Inflammatory macrophage (primary cell): ENCODE measurements around the gene DISC1.
"Not testable (repeated sequence)": the region's sequence is repeated elsewhere in the genome, so short reads cannot be mapped to it uniquely, and the experiment has no call there.

Experiments
- DNase-seq, 2 donors: peaks; one replicate each; pipeline ENCODE4 v3.0.0-alpha.2; 2020 to 2022

The DISC1 gene

DNA sequence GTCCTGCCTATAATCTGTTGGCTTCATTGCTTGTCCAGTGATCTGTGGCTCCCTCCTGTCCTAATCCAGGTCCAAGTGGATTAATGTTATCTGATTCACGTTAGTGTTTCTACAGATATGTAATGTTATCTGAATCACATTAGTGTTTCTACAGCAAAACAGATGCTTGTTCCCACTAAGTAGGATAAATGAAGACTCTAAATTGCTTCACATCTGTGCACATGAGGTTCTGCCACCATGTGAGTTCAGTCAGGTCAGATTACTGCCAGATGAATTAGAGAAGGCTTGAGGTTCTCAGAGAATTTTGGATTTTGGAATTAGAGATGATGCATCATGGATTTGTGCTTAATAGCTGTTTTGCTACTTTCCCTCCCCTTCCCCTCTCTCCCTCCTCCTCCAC, 13.2 kb downstream of the DISC1 start:
- no peak for DNase-seq

DNA sequence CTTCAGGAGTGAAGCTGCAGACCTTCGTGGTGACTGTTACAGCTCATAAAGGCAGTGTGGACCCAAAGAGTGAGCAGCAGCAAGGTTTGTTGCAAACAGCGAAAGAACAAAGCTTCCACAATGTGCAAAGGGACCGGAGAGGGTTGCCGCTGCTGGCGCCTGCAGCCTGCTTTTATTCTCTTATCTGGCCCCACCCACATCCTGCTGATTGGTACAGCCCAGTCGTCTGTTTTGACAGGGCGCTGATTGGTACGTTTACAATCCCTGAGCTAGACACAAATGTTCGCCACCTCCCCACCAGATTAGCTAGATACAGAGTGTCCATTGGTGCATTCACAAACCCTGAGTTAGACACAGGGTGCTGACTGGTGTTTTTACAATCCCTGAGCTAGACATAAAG, 14.9 kb downstream of the DISC1 start:
- not testable (repeated sequence) for DNase-seq

DNA sequence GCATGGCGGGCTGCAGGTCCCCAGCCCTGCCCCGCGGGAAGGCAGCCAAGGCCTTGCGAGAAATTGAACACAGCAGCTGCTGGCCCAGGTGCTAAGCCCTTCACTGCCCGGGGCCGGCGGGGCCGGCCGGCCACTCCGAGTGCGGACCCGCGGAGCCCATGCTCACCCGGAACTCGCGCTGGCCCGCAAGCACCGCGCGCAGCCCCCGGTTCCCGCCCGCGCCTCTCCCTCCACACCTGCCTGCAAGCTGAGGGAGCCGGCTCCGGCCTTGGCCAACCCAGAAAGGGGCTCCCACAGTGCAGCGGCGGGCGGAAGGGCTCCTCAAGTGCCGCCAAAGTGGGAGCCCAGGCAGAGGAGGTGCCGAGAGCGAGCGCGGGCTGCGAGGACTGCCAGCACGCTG, 15.5 kb downstream of the DISC1 start:
- not testable (repeated sequence) for DNase-seq

DNA sequence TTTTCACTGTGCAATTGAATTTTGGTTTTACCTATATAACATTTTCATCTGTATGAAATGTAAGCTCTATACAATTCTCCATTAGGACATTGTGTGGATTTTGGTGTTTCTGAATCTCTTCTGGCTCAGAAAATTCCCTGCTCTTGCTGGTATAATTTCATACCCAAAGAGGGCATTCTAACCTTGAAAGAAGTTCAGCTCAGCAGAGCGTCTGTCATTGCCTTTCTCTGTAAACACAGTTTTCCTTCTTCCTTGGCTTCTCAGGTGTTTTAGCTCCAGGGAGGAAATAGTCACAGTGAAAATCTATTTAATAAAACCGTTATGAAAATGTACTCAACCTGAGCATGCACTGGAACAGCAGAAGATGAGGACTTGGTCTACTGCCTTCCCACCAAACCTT, 16.0 kb downstream of the DISC1 start:
- no peak for DNase-seq

DNA sequence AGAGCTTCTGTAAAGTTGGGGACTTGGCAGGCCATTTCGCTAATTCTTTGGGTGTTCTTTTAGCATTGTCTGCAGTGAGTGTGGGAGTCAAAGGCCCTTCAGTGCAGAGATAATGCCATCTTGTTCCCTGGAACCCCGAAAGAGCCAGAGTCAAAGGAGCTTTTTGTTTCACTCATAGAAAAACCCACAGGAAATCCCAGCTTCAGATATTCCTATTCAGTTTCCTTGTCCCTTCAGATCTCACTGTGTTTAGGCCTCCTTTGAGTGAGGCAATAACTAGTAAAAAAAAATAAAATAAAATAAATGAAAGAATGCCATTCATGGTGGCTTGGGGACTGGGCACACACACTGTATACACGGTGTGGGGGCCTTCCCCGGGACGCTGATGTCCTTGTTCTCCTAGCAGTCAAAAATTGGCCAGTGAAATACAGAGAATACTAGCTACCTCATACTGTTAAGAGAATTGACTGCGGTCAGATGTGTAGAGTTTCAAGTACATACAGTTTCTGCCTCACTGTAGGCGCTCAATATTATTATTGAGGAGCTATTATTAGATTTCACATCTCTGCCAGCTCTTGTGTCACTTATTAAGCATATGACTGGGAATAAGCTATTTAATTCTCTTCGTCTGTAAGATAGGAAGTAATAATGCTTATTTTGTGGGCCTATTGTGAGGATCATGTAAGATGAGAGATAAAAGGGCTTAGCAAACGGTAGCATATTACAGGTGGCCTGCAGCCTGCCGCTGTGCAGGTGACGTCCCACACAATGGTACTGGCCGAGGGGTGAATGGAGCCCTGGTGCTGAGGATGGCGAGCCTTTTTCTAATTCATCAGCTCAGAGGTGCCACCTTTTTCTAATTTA, 16.7 kb downstream of the DISC1 start:
- no peak for DNase-seq

DNA sequence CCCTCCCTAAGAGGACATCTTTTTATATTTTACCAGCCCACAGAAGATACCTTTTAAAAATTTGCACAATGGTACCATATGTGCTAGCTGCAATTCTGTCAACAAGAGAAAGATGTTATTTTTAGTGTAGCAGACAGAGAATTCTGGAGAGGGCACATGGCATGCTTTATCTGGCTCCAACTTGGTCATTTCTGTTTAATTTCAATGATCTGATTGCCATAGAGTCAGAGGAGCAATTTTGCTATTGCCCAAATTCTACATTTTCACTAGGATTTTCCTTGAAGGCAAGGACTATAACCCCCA, 17.3 kb downstream of the DISC1 start:
- DNase-seq = no peak

DNA sequence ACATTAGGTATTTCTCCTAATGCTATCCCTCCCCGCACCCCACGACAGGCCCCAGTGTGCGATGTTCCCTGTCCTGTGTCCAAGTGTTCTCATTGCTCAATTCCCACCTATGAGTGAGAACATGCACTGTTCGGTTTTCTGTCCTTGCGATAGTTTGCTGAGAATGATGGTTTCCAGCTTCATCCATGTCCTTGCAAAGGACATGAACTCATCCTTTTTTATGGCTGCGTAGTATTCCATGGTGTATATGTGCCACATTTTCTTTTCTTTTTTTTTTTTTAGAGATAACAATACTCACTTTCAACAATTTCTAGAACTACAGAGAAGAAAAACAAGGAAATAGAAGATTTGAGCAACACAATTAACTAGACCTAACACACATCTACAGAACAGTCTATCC, 19.0 kb downstream of the DISC1 start:
- DNase-seq = not testable (repeated sequence)

DNA sequence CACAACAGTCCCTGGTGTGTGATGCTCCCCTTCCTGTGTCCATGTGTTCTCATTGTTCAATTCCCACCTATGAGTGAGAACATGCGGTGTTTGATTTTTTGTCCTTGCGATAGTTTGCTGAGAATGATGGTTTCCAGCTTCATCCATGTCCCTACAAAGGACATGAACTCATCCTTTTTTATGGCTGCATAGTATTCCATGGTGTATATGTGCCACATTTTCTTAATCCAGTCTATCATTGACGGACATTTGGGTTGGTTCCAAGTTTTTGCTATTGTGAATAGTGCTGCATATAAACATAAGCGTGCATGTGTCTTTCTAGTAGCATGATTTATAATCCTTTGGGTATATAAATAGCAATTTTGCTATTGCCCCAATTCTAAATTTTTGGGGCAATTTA, 19.6 kb downstream of the DISC1 start:
- not testable (repeated sequence) for DNase-seq

DNA sequence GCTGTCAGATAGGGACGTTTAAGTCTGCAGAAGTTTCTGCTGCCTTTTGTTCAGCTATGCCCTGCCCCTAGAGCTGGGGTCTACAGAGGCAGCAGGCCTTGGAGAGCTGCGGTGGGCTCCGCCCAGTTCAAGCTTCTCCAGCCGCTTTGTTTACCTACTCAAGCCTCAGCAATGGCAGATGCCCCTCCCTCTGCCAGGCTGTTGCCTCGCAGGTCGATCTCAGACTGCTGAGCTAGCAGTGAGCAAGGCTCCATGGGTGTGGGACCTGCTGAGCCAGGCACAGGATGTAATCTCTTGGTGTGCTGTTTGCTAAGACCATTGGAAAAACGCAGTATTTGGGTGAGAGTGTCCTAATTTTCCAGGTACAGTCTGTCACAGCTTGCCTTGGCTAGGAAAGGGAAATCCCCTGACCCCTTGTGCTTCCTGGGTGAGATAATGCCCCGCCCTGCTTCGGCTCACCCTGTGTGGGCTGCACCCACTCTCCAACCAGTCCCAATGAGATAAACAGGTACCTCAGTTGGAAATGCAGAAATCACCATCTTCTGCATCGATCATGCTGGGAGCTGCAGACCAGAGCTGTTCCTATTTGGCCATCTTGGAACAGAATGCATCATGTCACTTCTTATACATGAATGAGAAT, 25.2 kb downstream of the DISC1 start:
- peak in 1 of 2 donors; percentile 35 for DNase-seq

DNA sequence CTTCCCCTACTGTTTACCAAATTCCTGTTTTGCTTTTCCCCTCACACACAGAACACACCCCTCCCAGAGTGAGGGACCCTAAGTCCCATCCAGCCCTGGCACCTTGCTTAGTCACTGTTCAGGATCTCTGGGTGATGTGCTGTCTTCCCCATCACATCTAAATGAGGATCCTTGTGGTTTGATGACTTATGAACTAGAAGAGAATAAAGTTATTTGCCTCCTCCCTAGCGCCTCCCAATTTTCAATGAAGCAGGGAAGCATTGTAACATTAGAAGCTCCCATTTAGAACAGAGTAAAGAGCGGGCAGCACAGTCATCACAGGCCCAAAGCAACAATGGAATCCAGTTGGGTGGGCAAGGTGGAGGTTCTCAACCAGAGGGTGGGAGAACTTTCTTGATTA, 27.0 kb downstream of the DISC1 start:
- no peak for DNase-seq

DNA sequence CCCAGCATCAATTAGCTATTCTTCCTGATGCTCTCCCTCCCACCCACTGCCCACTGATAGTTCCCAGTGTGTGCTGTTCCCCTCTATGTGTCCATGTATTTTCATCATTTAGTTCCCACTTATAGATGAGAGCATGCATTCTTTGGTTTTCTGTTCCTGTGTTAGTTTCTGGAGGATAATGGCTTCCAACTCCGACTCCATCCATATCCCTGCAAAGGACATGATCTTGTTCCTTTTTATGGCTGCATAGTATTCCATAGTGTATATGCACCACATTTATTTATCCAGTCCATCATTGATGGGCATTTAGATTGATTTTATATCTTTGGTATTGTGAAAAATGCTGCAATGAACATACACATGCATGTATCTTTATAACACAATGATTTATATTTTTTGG, 30.2 kb downstream of the DISC1 start:
- no peak for DNase-seq

DNA sequence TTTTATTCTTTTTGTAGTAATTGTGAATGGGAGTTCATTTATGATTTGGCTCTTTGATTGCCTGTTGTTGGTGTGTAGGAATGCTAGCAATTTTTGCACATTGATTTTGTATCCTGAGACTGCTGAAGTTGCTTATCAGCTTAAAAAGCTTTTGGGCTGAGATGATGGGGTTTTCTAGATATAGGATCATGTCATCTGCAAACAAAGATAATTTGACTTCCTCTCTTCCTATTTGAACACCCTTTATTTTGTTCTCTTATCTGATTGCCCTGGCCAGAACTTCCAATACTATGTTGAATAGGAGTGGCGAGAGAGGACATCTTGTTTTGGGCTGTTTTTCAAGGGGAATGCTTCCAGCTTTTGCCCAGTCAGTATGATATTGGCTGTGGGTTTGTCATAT, 31.6 kb downstream of the DISC1 start:
- not testable (repeated sequence) for DNase-seq

DNA sequence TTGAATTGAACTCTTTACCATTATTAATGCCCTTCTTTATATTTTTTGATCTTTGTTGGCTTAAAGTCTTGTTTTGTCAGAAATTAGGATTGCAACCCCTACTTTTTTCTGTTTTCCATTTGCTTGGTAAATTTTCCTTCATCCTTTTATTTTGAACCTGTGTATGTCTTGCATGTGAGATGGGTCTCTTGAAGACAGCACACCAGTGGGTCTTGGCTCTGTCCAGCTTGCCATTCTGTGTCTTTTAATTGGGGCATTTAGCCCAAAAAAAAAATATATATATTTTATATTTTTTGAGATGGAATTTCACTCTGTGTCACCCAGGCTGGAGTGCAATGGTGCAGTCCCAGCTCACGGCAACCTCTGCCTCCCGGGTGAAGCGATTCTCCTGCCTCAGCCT, 33.6 kb downstream of the DISC1 start:
- no peak for DNase-seq

DNA sequence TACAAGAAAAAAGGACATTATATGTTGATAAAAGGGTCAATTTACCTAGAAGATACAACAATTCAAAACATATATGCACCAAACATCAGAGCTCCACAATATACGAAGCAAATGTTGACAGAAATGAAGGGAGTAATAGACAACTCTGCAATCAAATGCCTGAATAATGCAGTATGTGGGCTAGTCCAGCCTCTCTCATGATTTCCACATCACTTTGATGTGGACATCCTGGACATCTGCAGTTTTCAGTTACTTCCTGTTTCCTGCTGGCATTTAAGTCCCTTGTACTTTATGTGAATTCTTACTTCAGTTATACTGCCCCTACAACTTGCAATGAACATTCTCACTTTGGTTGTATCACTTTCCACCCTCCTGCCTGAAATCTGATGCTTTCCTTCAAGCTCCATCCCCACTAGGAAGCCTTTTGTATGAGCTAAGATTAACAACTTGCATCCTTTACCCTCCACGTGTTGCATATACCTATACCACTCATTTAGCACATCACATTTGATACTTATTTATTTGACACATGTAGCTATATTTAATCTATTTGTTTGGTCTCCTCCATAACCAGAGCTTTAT, 36.7 kb downstream of the DISC1 start:
- DNase-seq = peak; percentile 88 to 93

DNA sequence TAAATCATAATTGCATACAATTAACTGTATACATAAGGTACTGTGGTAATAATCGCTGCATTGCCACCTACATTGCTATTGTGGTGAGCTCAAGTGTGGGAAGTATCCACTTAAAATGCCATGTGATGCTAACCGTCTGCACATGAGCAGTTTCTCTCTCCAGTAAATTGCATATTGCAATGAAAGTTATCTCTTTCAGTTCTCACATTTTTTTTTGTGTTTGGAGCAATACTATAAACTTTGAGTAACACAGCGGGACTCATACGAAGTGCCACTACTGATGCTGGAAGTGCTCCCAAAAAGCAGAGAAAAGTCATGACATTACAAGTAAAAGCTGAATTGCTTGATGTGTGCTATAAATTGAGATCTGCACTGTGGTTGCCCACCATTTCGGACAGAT, 38.5 kb downstream of the DISC1 start:
- DNase-seq = peak; percentile 79 to 82

DNA sequence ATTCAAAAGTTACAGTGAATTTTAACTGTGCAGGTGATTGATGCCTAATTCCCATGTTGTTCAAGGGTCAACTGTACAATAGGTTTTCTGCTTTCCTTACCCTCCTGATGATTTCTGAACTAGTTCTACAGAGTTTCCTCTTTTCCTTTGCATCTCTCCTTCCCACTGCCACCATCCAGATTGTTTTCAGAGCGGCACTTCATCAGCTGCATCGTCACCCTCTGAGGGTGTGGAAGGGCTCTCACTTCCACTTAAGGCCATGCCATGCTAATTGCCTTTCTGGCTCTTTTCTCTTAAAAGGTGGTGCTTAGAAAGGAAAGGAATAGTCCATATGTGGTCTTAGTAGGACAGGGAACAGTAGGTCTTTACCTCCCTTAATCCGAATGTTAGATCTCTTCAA, 39.1 kb downstream of the DISC1 start:
- peak; percentile 54 to 60 for DNase-seq

DNA sequence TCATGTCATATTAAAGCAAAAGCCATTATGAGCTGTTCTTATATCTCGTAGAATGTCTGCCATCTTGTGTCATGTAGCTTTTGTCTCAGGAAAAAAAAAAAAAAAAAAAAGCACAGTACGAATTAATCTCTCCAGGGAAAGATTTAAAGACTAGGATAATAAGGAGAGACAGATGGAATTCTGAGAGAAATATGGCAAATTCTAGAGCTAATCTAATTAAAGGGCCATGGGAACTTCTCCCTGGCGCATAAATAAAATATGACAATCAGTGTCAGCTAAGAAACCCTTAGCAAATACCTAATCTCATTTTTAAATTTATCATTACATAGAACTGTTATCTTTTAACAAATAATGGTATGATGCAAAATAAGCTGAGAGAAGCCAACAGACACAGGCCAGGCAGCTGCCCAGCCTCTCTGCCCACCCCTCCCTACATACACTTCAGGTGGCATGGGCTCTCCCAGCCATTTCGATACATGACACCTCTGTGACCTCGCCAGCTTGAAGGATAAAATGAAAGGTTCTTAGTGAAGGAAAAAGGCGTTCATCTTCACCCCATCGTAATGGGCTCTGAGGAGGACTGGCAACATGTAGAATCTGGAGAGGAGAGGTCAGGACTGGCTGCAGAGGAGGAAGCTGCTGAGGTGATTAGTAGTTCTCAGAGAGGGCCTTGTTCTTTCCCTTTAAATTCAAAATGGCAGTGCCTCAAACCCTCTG, 39.8 kb downstream of the DISC1 start:
- DNase-seq = no peak

DNA sequence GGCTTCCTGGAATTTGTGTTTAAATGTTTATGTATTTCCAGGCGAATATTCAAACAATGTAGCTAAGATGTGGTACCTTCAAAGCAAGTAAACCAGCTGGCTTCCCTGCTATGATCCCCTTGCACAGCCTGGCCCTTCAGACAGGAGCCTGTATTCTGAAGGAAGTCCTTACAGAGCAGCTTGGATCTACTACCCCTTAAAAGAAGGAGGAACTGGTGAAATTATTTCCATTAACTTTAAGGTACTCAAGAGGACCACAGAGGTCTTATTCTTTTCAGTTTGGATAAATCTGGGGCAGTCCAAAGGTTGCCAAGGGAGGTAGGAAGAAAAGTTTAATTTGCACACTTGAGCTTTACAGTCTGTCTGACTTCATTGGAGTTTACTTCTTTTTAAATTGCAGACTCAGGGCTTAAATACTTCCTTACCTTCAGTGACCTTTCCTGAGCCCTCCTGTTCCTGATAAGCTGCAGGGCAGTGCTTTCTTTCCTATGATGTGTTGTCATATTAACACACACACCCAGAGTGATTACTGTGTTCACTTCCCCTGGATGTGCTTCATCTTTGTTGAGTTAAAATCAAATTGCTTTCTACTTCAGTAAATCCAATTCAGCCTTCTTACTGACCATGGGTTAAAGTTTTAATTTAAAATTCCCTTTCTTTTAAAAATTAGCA, 40.5 kb downstream of the DISC1 start:
- no peak for DNase-seq

DNA sequence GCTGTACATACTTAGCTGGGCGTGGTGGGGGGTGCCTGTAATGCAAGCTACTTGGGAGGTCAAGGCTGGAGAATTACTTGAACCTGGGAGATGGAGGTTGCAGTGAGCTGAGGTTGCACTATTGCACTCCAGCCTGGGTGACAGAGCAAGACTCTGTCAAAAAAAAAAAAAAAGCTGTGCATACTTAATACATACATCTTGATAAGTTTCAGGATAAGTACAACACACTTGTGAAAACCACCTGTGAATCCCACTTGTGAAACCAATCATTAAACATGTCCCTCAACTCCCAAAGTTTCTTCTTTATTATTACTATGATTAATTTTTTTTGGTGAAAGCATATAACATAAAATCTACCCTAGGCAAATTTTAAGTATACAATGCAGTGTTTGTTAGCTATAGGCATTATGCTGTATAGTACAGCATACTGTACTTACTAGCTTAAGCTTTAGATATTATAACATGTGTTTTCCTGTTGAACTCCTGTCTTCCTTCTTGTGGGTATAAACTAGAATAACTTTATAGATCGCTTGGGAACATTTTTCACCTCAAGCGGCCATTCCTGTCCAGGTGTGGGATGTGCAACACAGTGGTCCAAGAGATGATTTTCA, 41.4 kb downstream of the DISC1 start:
- DNase-seq = no peak

DNA sequence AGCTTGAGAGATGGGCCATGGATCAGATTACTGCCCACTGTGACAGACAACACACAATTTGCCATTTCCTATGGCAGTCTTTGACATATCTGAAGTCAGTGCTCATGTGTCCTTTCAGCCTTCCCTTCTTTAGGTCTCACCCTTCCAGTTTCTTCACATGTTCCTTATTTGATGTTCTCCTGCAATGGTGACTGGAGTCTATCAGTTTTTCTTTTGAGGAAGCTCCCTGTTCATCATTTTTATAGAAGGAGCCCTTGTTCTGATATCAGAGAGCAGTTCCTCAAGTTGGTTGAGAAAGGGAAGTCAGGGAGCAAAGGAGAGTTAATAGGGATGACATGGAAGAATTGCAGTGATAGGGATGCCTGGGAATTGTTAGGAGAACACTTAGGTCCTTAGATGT, 42.2 kb downstream of the DISC1 start:
- peak; percentile 11 to 51 for DNase-seq

DNA sequence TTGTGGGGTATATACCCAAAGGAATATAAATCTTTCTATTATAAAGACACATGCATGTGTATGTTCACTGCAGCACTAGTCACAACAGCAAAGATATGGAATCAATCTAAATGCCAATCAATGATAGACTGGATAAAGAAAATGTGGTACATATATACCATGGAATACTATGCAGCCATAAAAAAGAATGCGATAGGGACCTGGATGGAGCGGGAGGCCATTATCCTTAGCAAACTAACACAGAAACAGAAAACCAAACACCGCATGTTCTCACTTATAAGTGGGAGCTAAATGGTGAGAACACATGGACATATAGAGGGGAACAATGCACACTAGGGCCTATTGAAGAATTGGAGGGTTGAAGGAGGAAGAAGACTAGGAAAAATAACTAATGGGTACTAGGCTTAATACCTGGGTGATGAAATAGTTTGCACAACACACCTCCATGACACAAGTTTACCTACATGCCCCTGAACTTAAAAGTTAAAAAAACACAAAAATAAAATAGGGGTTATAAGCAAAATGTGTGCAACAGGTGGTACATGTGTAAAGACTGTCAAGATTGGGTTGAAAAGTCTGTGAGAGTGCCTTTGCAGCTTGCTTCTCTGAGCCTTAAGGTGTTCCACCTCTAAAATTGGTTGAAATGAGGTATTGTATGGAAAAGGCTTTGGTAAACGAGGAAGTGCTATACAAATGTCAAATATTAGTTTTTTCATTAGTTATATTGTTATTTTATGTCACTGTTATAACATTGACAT, 43.5 kb downstream of the DISC1 start:
- not testable (repeated sequence) for DNase-seq

DNA sequence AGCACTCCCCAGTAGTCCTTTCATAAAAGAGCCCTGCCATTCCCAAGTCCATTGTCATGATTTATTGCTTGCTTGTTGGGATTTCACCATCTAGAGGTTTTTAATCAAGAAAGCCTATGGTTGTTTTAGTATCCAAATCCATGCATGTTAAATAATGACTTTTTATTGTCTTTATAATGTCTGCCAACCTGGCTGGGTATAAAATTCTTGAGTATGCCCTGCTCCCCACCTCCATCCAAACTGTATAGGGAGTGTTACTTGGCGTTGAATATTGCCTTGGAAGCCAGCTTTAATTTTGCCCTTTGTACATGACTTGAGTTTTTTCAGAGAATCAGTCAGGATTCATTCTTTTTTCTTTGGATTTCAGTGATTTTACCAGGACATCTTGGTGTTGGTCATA, 44.2 kb downstream of the DISC1 start:
- no peak for DNase-seq
